Measurements from ENCODE around the gene OPALIN. TPM values are rescaled to one million over a fixed set of nuclear protein-coding genes. Genes with fewer than 3 reads are reported as not detected.
A peak's percentile ranks its signal among the peaks of the same experiment; 100 is the strongest.

Gene OPALIN
- polyA plus RNA-seq, 1 of the 3 experiments (the other 2 are of a cell fraction): not detected

DNA sequence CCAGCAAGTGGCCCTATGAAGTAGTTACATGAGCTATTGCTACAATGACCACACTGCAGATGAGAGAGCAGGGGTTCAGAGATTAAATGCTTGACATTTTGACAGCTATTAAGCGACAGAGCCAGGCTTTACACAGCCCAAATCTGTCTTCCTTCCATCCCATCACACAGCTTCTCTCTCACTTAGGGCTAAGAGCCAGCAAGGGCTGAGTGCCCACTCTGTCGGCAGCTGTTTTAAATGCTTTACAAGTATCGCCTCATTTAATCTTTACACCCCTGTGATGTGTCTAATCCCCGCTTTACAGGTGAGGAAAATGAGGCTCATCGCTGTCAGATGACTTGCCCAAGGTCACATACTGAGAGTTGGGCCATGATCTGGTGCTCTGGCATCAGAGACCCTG is 15.2 kb upstream of the OPALIN start (continued):
- TF ChIP-seq, protein P1, sequence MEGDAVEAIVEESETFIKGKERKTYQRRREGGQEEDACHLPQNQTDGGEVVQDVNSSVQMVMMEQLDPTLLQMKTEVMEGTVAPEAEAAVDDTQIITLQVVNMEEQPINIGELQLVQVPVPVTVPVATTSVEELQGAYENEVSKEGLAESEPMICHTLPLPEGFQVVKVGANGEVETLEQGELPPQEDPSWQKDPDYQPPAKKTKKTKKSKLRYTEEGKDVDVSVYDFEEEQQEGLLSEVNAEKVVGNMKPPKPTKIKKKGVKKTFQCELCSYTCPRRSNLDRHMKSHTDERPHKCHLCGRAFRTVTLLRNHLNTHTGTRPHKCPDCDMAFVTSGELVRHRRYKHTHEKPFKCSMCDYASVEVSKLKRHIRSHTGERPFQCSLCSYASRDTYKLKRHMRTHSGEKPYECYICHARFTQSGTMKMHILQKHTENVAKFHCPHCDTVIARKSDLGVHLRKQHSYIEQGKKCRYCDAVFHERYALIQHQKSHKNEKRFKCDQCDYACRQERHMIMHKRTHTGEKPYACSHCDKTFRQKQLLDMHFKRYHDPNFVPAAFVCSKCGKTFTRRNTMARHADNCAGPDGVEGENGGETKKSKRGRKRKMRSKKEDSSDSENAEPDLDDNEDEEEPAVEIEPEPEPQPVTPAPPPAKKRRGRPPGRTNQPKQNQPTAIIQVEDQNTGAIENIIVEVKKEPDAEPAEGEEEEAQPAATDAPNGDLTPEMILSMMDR (IDR thresholded peaks at IDR 0.05): no peak
- TF ChIP-seq RXRA (IDR thresholded peaks at IDR 0.05; ENCODE audit: borderline replicate concordance, low read depth): no peak
- no peak for TF ChIP-seq EP300 (IDR thresholded peaks at IDR 0.05; ENCODE audit: borderline replicate concordance in 1 of 2, low read depth in 1 of 2, low read length in 1 of 2)
- no peak for TF ChIP-seq CHD2 (IDR thresholded peaks at IDR 0.05; ENCODE audit: low read length, partially characterized antibody)
- TF ChIP-seq RFX5 (IDR thresholded peaks at IDR 0.05; ENCODE audit: low read length): no peak
- TF ChIP-seq GABPA (IDR thresholded peaks at IDR 0.05; ENCODE audit: low read depth): no peak

DNA sequence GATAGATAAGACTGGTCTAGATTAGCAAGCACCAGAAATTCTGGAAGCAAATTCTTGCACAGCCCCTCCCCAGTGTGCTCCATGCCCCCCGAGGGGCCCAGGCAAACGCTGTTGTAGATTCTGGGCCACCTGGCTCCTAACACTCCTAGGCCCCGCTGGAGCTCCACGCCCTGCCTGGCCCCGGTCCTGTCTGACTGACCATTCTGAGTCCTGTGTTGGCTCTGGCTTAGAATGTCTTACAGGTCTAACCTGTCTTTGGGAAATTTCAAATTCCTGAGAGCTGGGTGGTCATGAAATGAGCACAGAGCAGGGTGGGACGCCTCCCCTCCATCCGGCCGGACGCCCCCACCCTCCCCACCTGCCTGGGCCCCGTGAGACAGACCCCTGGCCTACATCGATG is 12.6 kb upstream of the OPALIN start:
- H3K4me2 ChIP-seq: no peak overlapping the region
- H3K36me3 ChIP-seq (replicated peaks in 1 of 2; ENCODE audit: control insufficient read depth in 1 of 2, insufficient read depth in 2 of 2, low read length in 1 of 2): no peaks in the 10 kb centered on the region
- H3K4me1 ChIP-seq (ENCODE audit: control insufficient read depth in 1 of 2, insufficient read depth in 2 of 2, low read depth in 1 of 2, low read length in 1 of 2): peaks cover 0 to 9% of the 10 kb centered on the region in 2 experiments; a peak in 1 of 4 replicates
- DNase-seq: no peak
- ChIA-PET POLR2A (no interaction called here), CTCF (interaction anchor here (0.5 to 4.1 kb wide), 23 partner anchors 8 to 838 kb away, joined by 3 to 38 read pairs (median 6); partner anchors contain the start of genes OPALIN and TLL2)
- no peak overlapping the region for H3K4me3 ChIP-seq (ENCODE audit: low read depth in 2 of 2, low read length in 1 of 2)
- H3K79me2 ChIP-seq (ENCODE audit: insufficient read depth): no peaks in the 10 kb centered on the region
- no peaks in the 10 kb centered on the region; the same call in 1 of the 2 replicates for H3K27me3 ChIP-seq (ENCODE audit: insufficient read depth)
- H3K9me2 ChIP-seq: no peaks in the 10 kb centered on the region
- no peaks in the 10 kb centered on the region for H4K20me1 ChIP-seq (ENCODE audit: insufficient read depth)
- 66% methylated on average over 4 of the region's 11 CpGs for WGBS (ENCODE audit: low lambda C conversion rate)
- H3F3A ChIP-seq (replicated peaks; ENCODE audit: insufficient read depth): no peaks in the 10 kb centered on the region
- H3K27ac ChIP-seq (ENCODE audit: low read depth in 2 of 2, low read length in 1 of 2): no peak overlapping the region
- no peak overlapping the region for H2AFZ ChIP-seq (ENCODE audit: low read depth)
- H3K9me3 ChIP-seq: no peaks in the 10 kb centered on the region
- H3K9ac ChIP-seq: no peak overlapping the region
- TF ChIP-seq YY1 (IDR thresholded peaks at IDR 0.05; ENCODE audit: low read depth) (no peak), EZH2phosphoT487 (IDR thresholded peaks at IDR 0.05; ENCODE audit: borderline replicate concordance, low read depth) (no peak)

DNA sequence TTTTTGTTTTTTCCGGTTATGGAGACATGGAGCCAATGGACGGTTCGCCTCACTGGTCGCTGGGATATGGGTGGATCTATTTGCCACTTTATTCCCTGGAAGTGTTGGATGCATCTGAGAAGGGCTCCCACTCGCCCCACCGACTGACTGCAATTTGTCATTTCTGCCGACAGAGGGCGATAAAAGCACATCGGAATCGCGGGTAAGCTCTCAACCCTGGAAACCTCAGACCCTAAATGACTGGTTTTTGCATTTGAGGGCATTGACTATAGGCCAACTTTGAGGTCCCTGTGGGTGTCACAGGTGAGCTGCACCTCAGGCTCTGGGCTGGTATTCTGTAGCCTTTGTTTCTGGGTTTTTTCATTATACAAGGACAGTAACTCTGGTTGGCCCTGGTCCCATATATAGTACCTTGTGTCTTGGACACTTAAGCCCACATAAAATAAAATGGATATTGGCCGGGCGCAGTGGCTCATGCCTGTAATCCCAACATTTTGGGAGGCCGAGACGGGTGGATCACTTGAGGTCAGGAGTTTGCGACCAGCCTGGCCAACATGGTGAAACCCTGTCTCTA is 11.9 kb upstream of the OPALIN start:
- Histone ChIP-seq H3K9me2 (no peaks in the 10 kb centered on the region), H4K20me1 (ENCODE audit: insufficient read depth) (no peaks in the 10 kb centered on the region), H3K4me2 (no peak overlapping the region), H3K27ac (ENCODE audit: low read depth in 2 of 2, low read length in 1 of 2) (no peak overlapping the region), H3K36me3 (replicated peaks in 1 of 2; ENCODE audit: control insufficient read depth in 1 of 2, insufficient read depth in 2 of 2, low read length in 1 of 2) (no peaks in the 10 kb centered on the region), H3F3A (replicated peaks; ENCODE audit: insufficient read depth) (no peaks in the 10 kb centered on the region), H3K79me2 (ENCODE audit: insufficient read depth) (no peaks in the 10 kb centered on the region), H3K9me3 (no peaks in the 10 kb centered on the region), H3K4me3 (ENCODE audit: low read depth in 2 of 2, low read length in 1 of 2) (no peak overlapping the region; a peak in 1 of 4 replicates), H3K9ac (no peak overlapping the region), H3K27me3 (ENCODE audit: insufficient read depth) (no peaks in the 10 kb centered on the region; the same call in 1 of the 2 replicates), H2AFZ (ENCODE audit: low read depth) (no peak overlapping the region), H3K4me1 (ENCODE audit: control insufficient read depth in 1 of 2, insufficient read depth in 2 of 2, low read depth in 1 of 2, low read length in 1 of 2) (peaks cover 0 to 9% of the 10 kb centered on the region in 2 experiments; a peak in 1 of 4 replicates)
- DNase-seq: peak; percentile 84
- 19% methylated on average over 13 of the region's 16 CpGs for WGBS (ENCODE audit: low lambda C conversion rate)
- TF ChIP-seq SMC3 (IDR thresholded peaks at IDR 0.05; ENCODE audit: low read depth, low read length): peak; percentile 23; the same call in 1 of the 2 replicates
- TF ChIP-seq, protein P2, sequence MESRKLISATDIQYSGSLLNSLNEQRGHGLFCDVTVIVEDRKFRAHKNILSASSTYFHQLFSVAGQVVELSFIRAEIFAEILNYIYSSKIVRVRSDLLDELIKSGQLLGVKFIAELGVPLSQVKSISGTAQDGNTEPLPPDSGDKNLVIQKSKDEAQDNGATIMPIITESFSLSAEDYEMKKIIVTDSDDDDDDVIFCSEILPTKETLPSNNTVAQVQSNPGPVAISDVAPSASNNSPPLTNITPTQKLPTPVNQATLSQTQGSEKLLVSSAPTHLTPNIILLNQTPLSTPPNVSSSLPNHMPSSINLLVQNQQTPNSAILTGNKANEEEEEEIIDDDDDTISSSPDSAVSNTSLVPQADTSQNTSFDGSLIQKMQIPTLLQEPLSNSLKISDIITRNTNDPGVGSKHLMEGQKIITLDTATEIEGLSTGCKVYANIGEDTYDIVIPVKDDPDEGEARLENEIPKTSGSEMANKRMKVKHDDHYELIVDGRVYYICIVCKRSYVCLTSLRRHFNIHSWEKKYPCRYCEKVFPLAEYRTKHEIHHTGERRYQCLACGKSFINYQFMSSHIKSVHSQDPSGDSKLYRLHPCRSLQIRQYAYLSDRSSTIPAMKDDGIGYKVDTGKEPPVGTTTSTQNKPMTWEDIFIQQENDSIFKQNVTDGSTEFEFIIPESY (IDR thresholded peaks at IDR 0.05; ENCODE audit: borderline replicate concordance, low read depth): no peak
- no peak for TF ChIP-seq POLR2AphosphoS5 (IDR thresholded peaks at IDR 0.05; ENCODE audit: low read depth, low read length)
- TF ChIP-seq RCOR1 (IDR thresholded peaks at IDR 0.05; ENCODE audit: low read length): 0 out of 2 replicates have a peak, but pooled peaks have one; percentile 17
- TF ChIP-seq RAD21 (IDR thresholded peaks at IDR 0.05; ENCODE audit: low read length): peak; percentile 73
- TF ChIP-seq, protein P1 (IDR thresholded peaks at IDR 0.05): peak; percentile 84
- ChIA-PET POLR2A (no interaction called here), CTCF (interaction anchor here (0.6 to 4.1 kb wide), 54 partner anchors 8 to 839 kb away, joined by 3 to 38 read pairs (median 4); partner anchors contain the start of genes OPALIN and TLL2)
